HG02884 (cell line): ENCODE measurements around the gene GPR62.

Experiments
- ATAC-seq: cut with Tn5 transposase; IDR thresholded peaks from one replicate; pipeline ENCODE4 v1.9.1; 2021; ENCODE audit warnings: mild to moderate bottlenecking, moderate library complexity; ENCODE audit not compliant: unreplicated experiment

GPR62 gene

GRCh38 chr3:51968883-51969678, 13.9 kb downstream of the GPR62 start:
- no peak for ATAC-seq

GRCh38 chr3:51969841-51970240, 14.7 kb downstream of the GPR62 start:
- no peak for ATAC-seq

GRCh38 chr3:51970606-51971300, 15.6 kb downstream of the GPR62 start:
- ATAC-seq = no peak

- ATAC-seq = no peak
Measured at GRCh38 chr3:51971350-51971749, 16.2 kb downstream of the GPR62 start.

DNA sequence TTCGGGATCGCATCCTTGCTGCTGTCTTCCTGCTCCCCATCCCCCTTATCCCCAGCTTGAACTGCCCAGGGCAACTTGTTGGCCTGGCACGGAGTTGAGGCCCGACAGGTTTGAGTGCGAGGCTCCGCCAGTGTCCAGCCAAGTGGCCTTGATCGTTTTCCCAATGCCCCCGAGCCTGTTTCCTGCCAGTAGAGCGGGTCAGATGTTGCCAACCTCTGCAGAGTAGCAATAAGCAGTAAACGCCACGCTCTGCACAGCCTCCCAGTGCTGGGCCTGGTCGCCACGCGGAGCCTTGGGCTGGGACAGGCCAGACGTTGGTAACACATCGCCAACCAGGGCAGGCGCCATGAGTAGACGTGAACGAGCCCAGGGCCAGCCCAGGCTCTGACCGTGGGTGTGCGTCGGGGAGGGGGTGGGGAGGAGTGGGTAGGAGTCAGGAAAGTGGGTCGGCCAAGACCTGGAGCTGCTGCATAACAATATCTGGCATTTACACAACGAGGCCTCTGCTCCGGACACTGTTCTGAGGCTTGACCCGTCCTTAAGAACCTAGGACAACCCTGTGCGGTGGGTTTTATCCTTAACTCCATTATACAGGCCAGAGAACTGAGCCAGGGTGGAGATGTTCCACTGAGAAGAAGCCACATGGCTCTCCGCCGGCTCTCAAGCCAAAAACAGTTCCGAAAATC, 19.2 kb downstream of the GPR62 start:
- ATAC-seq = peak; percentile 4

DNA sequence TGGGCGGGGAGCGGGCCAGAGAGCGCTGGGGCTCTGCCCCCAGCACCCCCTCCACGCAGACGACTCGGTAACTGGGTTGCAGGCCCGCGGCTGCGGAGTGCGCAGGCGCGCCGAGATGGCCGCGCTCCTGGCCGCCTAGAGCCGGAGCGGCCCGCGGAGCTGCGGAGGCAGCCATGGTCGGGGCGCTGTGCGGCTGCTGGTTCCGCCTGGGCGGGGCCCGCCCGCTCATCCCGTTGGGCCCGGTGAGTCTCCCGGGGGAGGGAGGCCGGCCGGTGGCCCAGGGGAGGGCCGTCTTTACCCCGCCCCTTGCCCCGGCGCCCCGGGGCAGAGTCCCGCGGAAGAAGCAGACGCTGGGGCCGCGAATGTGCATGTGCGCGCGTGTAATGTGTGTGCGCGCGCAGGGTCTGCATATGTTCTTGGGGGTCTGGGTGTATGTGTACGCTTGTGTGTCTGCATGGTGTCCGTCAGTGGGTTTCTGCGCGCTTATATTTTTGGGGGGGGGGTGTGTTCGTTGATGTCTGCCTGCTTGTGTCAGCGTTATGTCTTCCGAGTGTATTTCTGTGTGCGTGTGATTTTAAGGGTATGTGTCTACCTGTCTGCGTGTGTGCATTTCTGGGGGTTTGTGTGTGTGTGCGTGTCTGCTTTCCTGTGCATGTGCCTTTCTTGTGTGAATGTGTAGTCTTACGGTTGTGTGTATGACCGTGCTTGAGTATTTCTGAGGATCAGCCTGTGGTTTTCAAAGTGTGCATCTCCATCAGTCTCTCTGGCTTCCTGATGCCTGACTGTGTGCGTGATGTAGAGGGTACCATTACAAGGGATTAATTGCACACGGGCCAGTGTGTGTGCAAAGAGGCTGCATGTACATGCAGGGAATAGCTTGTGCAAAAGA, 20.0 kb downstream of the GPR62 start, which contains the start of gene ABHD14A:
Gene ABHD14A (plus strand): TSS at position 102 of the 889 bp plus-strand sequence. CDS start 72 bp downstream, at position 174.
- no peak for ATAC-seq

GRCh38 chr3:51975852-51976549, 20.8 kb downstream of the GPR62 start:
- no peak for ATAC-seq

DNA sequence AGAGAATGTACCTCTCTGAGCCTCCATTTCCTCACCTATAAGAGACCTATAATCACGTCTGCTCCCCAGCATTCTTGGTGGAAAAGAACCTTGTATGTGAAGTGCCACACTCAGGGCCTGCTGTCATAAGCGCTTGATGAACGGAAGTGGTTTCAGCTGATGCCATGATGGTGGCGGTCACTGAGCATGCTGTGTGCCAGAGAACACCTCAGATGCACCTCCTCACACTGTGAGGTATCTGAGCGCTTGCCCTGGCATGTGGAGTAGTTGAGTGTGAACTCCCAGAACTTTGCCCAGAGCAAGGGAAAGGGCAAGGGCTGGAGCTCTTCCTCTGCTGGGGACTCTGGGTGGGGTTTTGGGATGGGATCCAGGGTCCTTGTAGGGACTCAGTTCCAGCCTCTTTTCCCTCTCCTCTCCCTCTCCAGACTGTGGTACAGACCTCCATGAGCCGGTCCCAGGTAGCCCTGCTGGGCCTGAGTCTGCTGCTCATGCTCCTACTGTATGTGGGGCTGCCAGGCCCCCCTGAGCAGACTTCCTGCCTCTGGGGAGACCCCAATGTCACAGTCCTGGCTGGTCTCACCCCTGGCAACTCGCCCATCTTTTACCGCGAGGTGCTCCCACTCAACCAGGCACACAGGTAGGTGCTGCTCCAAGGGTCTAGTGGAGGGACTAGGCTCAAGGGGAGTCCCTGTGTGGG, 22.4 kb downstream of the GPR62 start:
- ATAC-seq = no peak

DNA sequence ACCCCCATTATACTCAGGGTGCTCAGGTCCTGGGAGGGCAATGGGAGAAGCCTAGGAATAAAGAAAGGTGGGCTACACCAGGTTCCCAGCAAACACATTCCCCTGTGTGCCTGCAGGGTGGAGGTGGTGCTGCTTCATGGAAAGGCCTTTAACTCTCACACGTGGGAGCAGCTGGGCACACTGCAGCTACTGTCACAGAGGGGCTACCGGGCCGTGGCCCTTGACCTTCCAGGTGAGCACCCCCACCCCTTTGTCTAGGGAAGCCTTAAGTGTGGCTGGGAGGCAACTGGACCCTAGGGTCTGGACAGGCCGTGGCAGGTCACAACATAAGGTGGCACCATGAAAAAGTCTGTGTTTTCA, 22.9 kb downstream of the GPR62 start:
- ATAC-seq = no peak

GRCh38 chr3:51980253-51980652, 25.1 kb downstream of the GPR62 start:
- ATAC-seq = no peak

DNA sequence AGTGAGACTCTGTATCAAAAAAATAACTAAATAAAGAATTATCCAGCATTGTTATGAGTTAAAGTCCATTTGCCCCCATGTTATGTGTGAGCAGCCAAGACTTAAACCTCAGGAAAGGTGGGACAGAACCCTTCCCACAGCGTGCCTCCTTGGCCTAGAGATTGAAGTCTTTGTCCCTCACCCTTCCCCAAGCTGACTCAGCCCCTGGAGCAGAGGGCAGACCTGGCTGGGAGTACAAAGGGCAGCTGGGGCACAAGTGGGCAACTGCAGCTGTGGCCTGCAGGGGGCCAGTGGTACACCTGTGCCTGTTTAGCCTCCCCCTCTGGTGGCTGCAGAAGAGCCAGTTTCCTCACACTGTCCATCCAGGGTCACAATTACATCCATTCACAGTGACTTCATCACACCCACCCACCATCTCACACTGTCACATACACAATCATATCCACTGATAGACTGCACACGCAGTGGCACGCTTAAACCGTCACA, 27.2 kb downstream of the GPR62 start:
- peak; percentile 34 for ATAC-seq

DNA sequence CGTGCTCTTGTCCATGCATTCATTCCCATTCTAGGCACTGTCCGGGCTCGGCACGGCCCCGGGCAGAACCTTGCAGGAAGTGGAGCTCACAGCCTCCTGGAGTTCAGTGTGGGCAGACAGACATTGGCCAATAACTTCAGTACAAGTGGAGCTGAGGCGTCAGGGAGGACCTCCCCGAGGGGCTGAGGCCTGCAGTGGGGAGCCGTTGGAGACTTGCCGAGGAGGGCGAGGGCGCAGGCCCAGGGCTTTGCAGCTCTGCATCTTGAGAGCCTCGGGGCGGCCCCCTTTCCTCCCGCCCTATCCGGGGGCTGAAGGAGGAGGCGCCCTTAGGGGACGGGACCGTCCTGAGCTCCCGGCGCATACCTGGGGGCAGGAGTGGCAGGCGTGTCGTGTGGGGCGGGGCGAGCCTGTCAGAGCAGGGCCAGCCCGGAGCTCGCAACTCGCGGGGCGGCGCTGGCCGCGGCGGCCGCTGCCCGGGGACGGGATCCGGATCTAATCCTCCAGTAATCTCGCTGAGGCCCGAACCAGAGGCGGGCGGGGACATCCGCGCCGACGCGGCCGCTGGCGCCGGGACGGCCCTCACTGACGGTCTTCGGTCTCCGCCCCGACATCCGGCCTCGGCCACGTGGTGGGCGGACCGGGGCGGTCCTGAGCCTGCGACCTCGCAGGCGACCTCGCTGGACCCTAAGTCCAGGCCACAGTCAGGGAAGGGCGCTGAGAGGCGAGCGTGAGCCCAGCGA, 27.8 kb downstream of the GPR62 start, which contains the start of gene ACY1:
Gene ACY1 (plus strand): TSS at position 698 of the 740 bp plus-strand sequence. CDS start 530 bp downstream, outside the sequence.
- ATAC-seq = peak; percentile 68

- ATAC-seq = no peak
Measured at GRCh38 chr3:51983578-51984268, 28.5 kb downstream of the GPR62 start.

- no peak for ATAC-seq
Measured at GRCh38 chr3:51984269-51984647, 29.1 kb downstream of the GPR62 start.

DNA sequence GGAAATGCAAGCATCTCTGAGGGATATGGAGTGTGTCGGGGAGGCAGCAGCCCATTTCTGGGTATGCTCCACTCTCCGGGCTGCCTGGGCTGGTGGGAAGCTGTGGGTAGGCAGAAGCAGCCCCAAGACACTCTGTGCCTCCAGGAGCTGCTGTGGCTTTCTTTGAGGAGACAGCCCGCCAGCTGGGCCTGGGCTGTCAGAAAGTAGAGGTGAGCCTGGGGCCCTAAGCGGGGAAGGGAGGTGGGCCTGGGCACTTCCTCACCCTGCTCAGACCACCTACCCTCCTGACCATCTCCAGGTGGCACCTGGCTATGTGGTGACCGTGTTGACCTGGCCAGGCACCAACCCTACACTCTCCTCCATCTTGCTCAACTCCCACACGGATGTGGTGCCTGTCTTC, 29.9 kb downstream of the GPR62 start:
- no peak for ATAC-seq

GRCh38 chr3:51986010-51986947, 31.1 kb downstream of the GPR62 start:
- no peak for ATAC-seq

DNA sequence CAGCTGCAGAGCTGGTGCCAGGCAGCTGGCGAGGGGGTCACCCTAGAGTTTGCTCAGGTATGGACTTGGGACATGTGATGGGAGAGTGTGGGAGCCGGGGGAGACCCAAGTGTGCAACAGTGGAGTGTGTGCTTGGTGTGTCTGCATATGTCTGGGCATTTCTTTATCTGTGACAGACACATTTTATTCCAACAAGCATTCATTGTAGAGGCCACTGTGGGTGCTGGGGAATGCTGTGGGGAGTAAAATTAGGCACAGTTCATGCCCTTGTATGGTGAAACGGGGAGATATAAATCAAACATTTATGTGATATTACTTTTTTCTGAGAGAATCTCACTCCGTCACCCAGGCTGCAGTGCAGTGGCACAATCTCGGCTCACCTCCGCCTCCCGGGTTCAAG, 32.4 kb downstream of the GPR62 start:
- ATAC-seq = no peak
